Endodermal cell (in vitro differentiated cells): ENCODE results near the gene GALNT6. TPM values are rescaled to one million over a fixed set of nuclear protein-coding genes. Genes with fewer than 3 reads are reported as not detected.

Source experiments
- DNase-seq: peaks from one replicate; pipeline ENCODE4 v3.0.0-alpha.2; 2017
- H3K27ac ChIP-seq: 2 replicates; pipeline ENCODE4 v1.5.1; 2013; ENCODE audit warnings: mild to moderate bottlenecking, low read depth, low read length, moderate library complexity
- H3K27me3 ChIP-seq: 2 replicates; pipeline ENCODE4 v1.6.1; 2013; ENCODE audit warnings: mild to moderate bottlenecking, low read length, moderate library complexity; ENCODE audit not compliant: insufficient read depth, control insufficient read depth, poor library complexity, severe bottlenecking
- H3K36me3 ChIP-seq: 2 replicates; pipeline ENCODE4 v1.7.0; 2013; ENCODE audit warnings: mild to moderate bottlenecking, low read length, moderate library complexity; ENCODE audit not compliant: control insufficient read depth, insufficient read depth
- H3K4me1 ChIP-seq: one replicate; pipeline ENCODE4 v1.7.0; 2013; ENCODE audit warnings: low read length; ENCODE audit not compliant: control insufficient read depth, insufficient read depth
- H3K4me3 ChIP-seq: 2 replicates; pipeline ENCODE4 v1.5.1; 2013; ENCODE audit warnings: mild to moderate bottlenecking, low read length, moderate library complexity
- H3K9ac ChIP-seq: 2 replicates; pipeline ENCODE4 v1.6.1; 2013; ENCODE audit warnings: mild to moderate bottlenecking, low read length, moderate library complexity; ENCODE audit not compliant: poor library complexity, severe bottlenecking; ENCODE audit errors: extremely low read depth
- H3K9me3 ChIP-seq: 2 replicates; pipeline ENCODE4 v1.6.1; 2013; ENCODE audit warnings: mild to moderate bottlenecking, low read length, moderate library complexity; ENCODE audit not compliant: control insufficient read depth
- H3K27ac Mint-ChIP-seq: 2 replicates; pipeline ENCODE4 v1.8.0; 2020; ENCODE audit warnings: mixed read lengths
- H3K27me3 Mint-ChIP-seq: 2 replicates; pipeline ENCODE4 v1.8.0; 2021; ENCODE audit warnings: mild to moderate bottlenecking, mixed read lengths; ENCODE audit not compliant: insufficient read depth
- H3K36me3 Mint-ChIP-seq: 2 replicates; pipeline ENCODE4 v1.8.0; 2020; ENCODE audit warnings: low read depth, mixed read lengths
- H3K4me1 Mint-ChIP-seq: 2 replicates; pipeline ENCODE4 v1.8.0; 2020; ENCODE audit warnings: mixed read lengths
- H3K4me3 Mint-ChIP-seq: 2 replicates; pipeline ENCODE4 v1.8.0; 2020; ENCODE audit warnings: mild to moderate bottlenecking, moderate library complexity, mixed read lengths
- H3K9me3 Mint-ChIP-seq: 2 replicates; pipeline ENCODE4 v1.8.0; 2020; ENCODE audit warnings: mild to moderate bottlenecking, mixed read lengths
- WGBS, 2 experiments: methylation state at CpG; one replicate each; pipeline versions ENCODE4 v1.1.5 to v1.1.7; 2013; ENCODE audit warnings: missing lambda C conversion rate in 2 of 2, mixed read lengths in 1 of 2; ENCODE audit not compliant: insufficient coverage in 1 of 2, insufficient read length in 1 of 2; 5-methylcytosine and 5-hydroxymethylcytosine counted together
- long read RNA-seq, 4 experiments: library from polyadenylated mRNA in 2 of 4; library from RNA in 1 of 4; library from capped mRNA in 1 of 4; stranded (forward) in 3 of 4; unstranded in 1 of 4; transcript quantifications; one replicate each; pipeline ENCODE4 v2.0.0, GENCODE V29; 2020 to 2021; ENCODE audit warnings: inconsistent platforms in 1 of 4
- polyA plus RNA-seq, 2 experiments: library from polyadenylated mRNA; stranded (reverse); fragments of 50-300 nt; gene quantifications; one replicate each; pipeline ENCODE4 v1.2.3, GENCODE V29; 2013
- total RNA-seq, 2 donors: library from RNA; stranded (reverse); fragmentation: NEBNext Ultra II Directional in 1 of 2; extraction: Animal tissue kit (Norgen Biotek cat#: 25700) in 1 of 2; gene quantifications; 2 replicates in 1 of 2; 3 replicates in 1 of 2; pipeline ENCODE4 v1.2.1, GENCODE V29; 2021
- TF ChIP-seq, protein P1 (sequence below): fragments of 200-600 bp; sonication (generic); conservative IDR thresholded peaks from 2 replicates; pipeline ENCODE4 v1.5.0; 2021; ENCODE audit warnings: antibody characterized with exemption, mild to moderate bottlenecking

Gene GALNT6
- total RNA-seq: 10 to 100 TPM; 13.9 to 19.1 TPM
- polyA plus RNA-seq (2013, experiment 1 of 2): 2.7 TPM
- polyA plus RNA-seq (2013, experiment 2 of 2): 2.1 TPM
- long read RNA-seq, experiment 1, partial matches to known transcripts: 1 of 3 reads
- long read RNA-seq, experiment 1, other reads (novel, unspliced or antisense): 2 of 3 reads
- long read RNA-seq, experiment 2, full-length matches to known transcripts: 1 of 19 reads
- long read RNA-seq, experiment 2, partial matches to known transcripts: 1 of 19 reads
- long read RNA-seq, experiment 2, other reads (novel, unspliced or antisense): 17 of 19 reads
- long read RNA-seq, experiment 3, full-length matches to known transcripts: 2 of 52 reads
- long read RNA-seq, experiment 3, partial matches to known transcripts: 6 of 52 reads
- long read RNA-seq, experiment 3, other reads (novel, unspliced or antisense): 44 of 52 reads
- long read RNA-seq, experiment 4, partial matches to known transcripts: 1 of 2 reads
- long read RNA-seq, experiment 4, other reads (novel, unspliced or antisense): 1 of 2 reads

GRCh38 chr12:51391283-51392123, at the start of gene GALNT6:
Gene GALNT6, minus strand, starts transcription at chr12:51391406. Its CDS starts 11,625 bp downstream, at chr12:51379781.
- Mint-ChIP-seq H3K4me3 (peak within 1 kb of the TSS; percentile 87), H3K27ac (peak within 1 kb of the TSS; percentile 93), H3K36me3 (peaks cover 16% of the 10 kb centered on the region), H3K27me3 (peaks cover 13% of the 10 kb centered on the region), H3K9me3 (no peaks in the 10 kb centered on the region), H3K4me1 (peaks cover 46% of the 10 kb centered on the region)
- peaks cover 6% of the 10 kb centered on the region for H3K36me3 ChIP-seq
- peak within 1 kb of the TSS; percentile 90 for H3K4me3 ChIP-seq
- 0% methylated on average over 26 to 73 of the region's 73 CpGs for WGBS, 2 experiments
- H3K4me1 ChIP-seq: peaks cover 15% of the 10 kb centered on the region
- H3K27ac ChIP-seq: no peak within 1 kb of the TSS
- TF ChIP-seq, protein P1, sequence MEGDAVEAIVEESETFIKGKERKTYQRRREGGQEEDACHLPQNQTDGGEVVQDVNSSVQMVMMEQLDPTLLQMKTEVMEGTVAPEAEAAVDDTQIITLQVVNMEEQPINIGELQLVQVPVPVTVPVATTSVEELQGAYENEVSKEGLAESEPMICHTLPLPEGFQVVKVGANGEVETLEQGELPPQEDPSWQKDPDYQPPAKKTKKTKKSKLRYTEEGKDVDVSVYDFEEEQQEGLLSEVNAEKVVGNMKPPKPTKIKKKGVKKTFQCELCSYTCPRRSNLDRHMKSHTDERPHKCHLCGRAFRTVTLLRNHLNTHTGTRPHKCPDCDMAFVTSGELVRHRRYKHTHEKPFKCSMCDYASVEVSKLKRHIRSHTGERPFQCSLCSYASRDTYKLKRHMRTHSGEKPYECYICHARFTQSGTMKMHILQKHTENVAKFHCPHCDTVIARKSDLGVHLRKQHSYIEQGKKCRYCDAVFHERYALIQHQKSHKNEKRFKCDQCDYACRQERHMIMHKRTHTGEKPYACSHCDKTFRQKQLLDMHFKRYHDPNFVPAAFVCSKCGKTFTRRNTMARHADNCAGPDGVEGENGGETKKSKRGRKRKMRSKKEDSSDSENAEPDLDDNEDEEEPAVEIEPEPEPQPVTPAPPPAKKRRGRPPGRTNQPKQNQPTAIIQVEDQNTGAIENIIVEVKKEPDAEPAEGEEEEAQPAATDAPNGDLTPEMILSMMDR: no peak
- peak within 1 kb of the TSS; percentile 79 for H3K9ac ChIP-seq
- H3K9me3 ChIP-seq: no peaks in the 10 kb centered on the region
- H3K27me3 ChIP-seq: peaks cover 15% of the 10 kb centered on the region
- DNase-seq: peak; percentile 95

- 94 to 100% methylated on average over 1 to 2 of the region's 2 CpGs for WGBS, 2 experiments
- no peak overlapping the region for H3K4me3 ChIP-seq
- Mint-ChIP-seq H3K36me3 (no peaks in the 10 kb centered on the region), H3K4me1 (peaks cover 40% of the 10 kb centered on the region), H3K27ac (no peak overlapping the region), H3K4me3 (no peak overlapping the region), H3K27me3 (no peaks in the 10 kb centered on the region), H3K9me3 (no peaks in the 10 kb centered on the region)
- no peaks in the 10 kb centered on the region for H3K9me3 ChIP-seq
- no peak overlapping the region for H3K27ac ChIP-seq
- H3K9ac ChIP-seq: no peak overlapping the region
- peaks cover 10% of the 10 kb centered on the region for H3K4me1 ChIP-seq
- no peaks in the 10 kb centered on the region for H3K36me3 ChIP-seq
- H3K27me3 ChIP-seq: no peaks in the 10 kb centered on the region
- DNase-seq: no peak
- TF ChIP-seq, protein P1: no peak
Observed at GRCh38 chr12:51439330-51439729, 48.1 kb upstream of the GALNT6 start.

GRCh38 chr12:51437431-51437830, 46.2 kb upstream of the GALNT6 start:
- H3K36me3 Mint-ChIP-seq: peaks cover 2% of the 10 kb centered on the region
- H3K36me3 ChIP-seq: no peaks in the 10 kb centered on the region
- no peaks in the 10 kb centered on the region for H3K9me3 ChIP-seq
- H3K9me3 Mint-ChIP-seq: peaks cover 3% of the 10 kb centered on the region
- WGBS, 2 experiments: 88% methylated on average over 1 of the region's 1 CpG; no CpG with 5 or more reads in 1 of the 2 experiments
- no peak overlapping the region for H3K27ac ChIP-seq
- H3K4me3 ChIP-seq: no peak overlapping the region
- TF ChIP-seq, protein P1: no peak
- H3K9ac ChIP-seq: no peak overlapping the region
- H3K27me3 ChIP-seq: no peaks in the 10 kb centered on the region
- no peak for DNase-seq
- H3K4me3 Mint-ChIP-seq: no peak overlapping the region
- H3K27me3 Mint-ChIP-seq: no peaks in the 10 kb centered on the region
- H3K4me1 Mint-ChIP-seq: peaks cover 44% of the 10 kb centered on the region
- H3K27ac Mint-ChIP-seq: no peak overlapping the region
- peaks cover 4% of the 10 kb centered on the region for H3K4me1 ChIP-seq
